GM12801 (cell line): Measurements from ENCODE around the gene BEAN1.

Source experiments
- CTCF ChIP-seq: IDR thresholded peaks from one replicate; pipeline ENCODE4 v1.5.1; 2011; ENCODE audit warnings: control low read depth; ENCODE audit not compliant: insufficient read length; ENCODE audit errors: extremely low read depth

Gene BEAN1

GRCh38 chr16:66529475-66529874 is 102.4 kb downstream of the BEAN1 start:
- no peak for TF ChIP-seq CTCF
